SK-N-SH (cell line): Measurements from ENCODE around the gene ZNF487. TPM values are rescaled to one million over a fixed set of nuclear protein-coding genes. Genes with fewer than 3 reads are reported as not detected.

Experiments used
- CTCF ChIA-PET: fragments of 300-600, 350-600 bp; formaldehyde crosslinking; extraction: SDS; loops from one replicate; lab custom pipeline; 2021; lab: Yijun Ruan, JAX
- POLR2A ChIA-PET: fragments of 350-600 bp; sonication (Branson Sonifier 250); formaldehyde crosslinking; extraction: SDS; loops from one replicate; lab custom pipeline; 2020; ENCODE audit warnings: antibody characterized with exemption, inconsistent platforms; lab: Yijun Ruan, JAX
- DNase-seq: peaks from one replicate; pipeline ENCODE4 v3.0.0; 2012
- H2AFZ ChIP-seq: fragments of 200-600 bp; sonication (generic); 2 replicates; pipeline ENCODE4 v1.8.1; 2016; ENCODE audit warnings: antibody characterized with exemption, mild to moderate bottlenecking, low read depth
- H3F3A ChIP-seq: fragments of 200-600 bp; sonication (generic); replicated peaks from 2 replicates; pipeline ENCODE3; 2016; ENCODE audit warnings: antibody characterized with exemption, mild to moderate bottlenecking; ENCODE audit not compliant: insufficient read depth
- H3K27ac ChIP-seq, 2 experiments: fragments of 200-500 bp in 1 of 2; fragments of 200-600 bp in 1 of 2; sonication (Bioruptor generic) in 1 of 2; sonication (generic), shearing (Covaris generic) in 1 of 2; 2 replicates each; pipeline versions ENCODE4 v1.5.1 to v1.6.1; 2014 to 2016; ENCODE audit warnings: low read depth in 2 of 2, inconsistent platforms in 1 of 2, low read length in 1 of 2, mild to moderate bottlenecking in 1 of 2, mixed read lengths in 1 of 2
- H3K27me3 ChIP-seq: fragments of 200-600 bp; sonication (generic), shearing (Covaris generic); 2 replicates; pipeline ENCODE4 v1.6.1; 2016; ENCODE audit warnings: mixed run types; ENCODE audit not compliant: insufficient read depth
- H3K36me3 ChIP-seq, 2 experiments: fragments of 200-500 bp in 1 of 2; fragments of 200-600 bp in 1 of 2; sonication (Bioruptor generic) in 1 of 2; sonication (generic) in 1 of 2; replicated peaks in 1 of 2; 2 replicates each; pipeline versions ENCODE3 to v1.5.1; 2014 to 2016; ENCODE audit warnings: low read length in 1 of 2, mild to moderate bottlenecking in 1 of 2; ENCODE audit not compliant: insufficient read depth in 2 of 2, control insufficient read depth in 1 of 2
- H3K4me1 ChIP-seq, 2 experiments: fragments of 200-500 bp in 1 of 2; fragments of 200-600 bp in 1 of 2; sonication (Bioruptor generic) in 1 of 2; sonication (generic), shearing (Covaris generic) in 1 of 2; 2 replicates each; pipeline versions ENCODE4 v1.5.1 to v1.6.1; 2014 to 2016; ENCODE audit warnings: low read depth in 1 of 2, low read length in 1 of 2, mixed run types in 1 of 2; ENCODE audit not compliant: insufficient read depth in 2 of 2, control insufficient read depth in 1 of 2
- H3K4me2 ChIP-seq: fragments of 200-600 bp; sonication (generic), shearing (Covaris generic); 2 replicates; pipeline ENCODE4 v1.6.1; 2017; ENCODE audit warnings: mixed run types
- H3K4me3 ChIP-seq, 2 experiments: fragments of 200-500 bp in 1 of 2; fragments of 200-600 bp in 1 of 2; sonication (Bioruptor generic) in 1 of 2; sonication (generic), shearing (Covaris generic) in 1 of 2; 2 replicates each; pipeline versions ENCODE4 v1.5.1 to v1.8.1; 2014 to 2016; ENCODE audit warnings: low read depth in 2 of 2, inconsistent platforms in 1 of 2, low read length in 1 of 2, mild to moderate bottlenecking in 1 of 2, mixed read lengths in 1 of 2, moderate library complexity in 1 of 2
- H3K79me2 ChIP-seq: fragments of 200-600 bp; sonication (generic); 2 replicates; pipeline ENCODE4 v1.8.1; 2017; ENCODE audit warnings: mild to moderate bottlenecking; ENCODE audit not compliant: insufficient read depth
- H3K9ac ChIP-seq: fragments of 200-600 bp; sonication (generic); 2 replicates; pipeline ENCODE4 v1.6.1; 2017; ENCODE audit warnings: mixed run types
- H3K9me2 ChIP-seq: fragments of 200-600 bp; sonication (generic); 2 replicates; pipeline ENCODE4 v1.6.1; 2017; ENCODE audit warnings: mixed run types
- H3K9me3 ChIP-seq: fragments of 200-600 bp; sonication (generic); 2 replicates; pipeline ENCODE4 v1.6.1; 2017; ENCODE audit warnings: mixed run types, mild to moderate bottlenecking, moderate library complexity
- H4K20me1 ChIP-seq: fragments of 200-600 bp; sonication (generic); 2 replicates; pipeline ENCODE4 v1.6.1; 2017; ENCODE audit warnings: mild to moderate bottlenecking, mixed run types; ENCODE audit not compliant: insufficient read depth
- CHD2 ChIP-seq: fragments of 150-350 bp; IDR thresholded peaks from 2 replicates; pipeline ENCODE4 v1.6.1; 2018; ENCODE audit warnings: low read length; ENCODE audit not compliant: partially characterized antibody
- FOSL2 ChIP-seq: IDR thresholded peaks from 2 replicates; pipeline ENCODE4 v1.4.0; 2012; ENCODE audit warnings: low read depth, mild to moderate bottlenecking, moderate library complexity, borderline replicate concordance
- FOXJ3 ChIP-seq: sonication (generic); formaldehyde crosslinking; IDR thresholded peaks from 2 replicates; pipeline ENCODE4 v1.5.1; 2020; ENCODE audit warnings: mild to moderate bottlenecking, missing genetic modification reagents
- GATA2 ChIP-seq: sonication (generic); formaldehyde crosslinking; IDR thresholded peaks from 2 replicates; pipeline ENCODE4 v1.5.0; 2020; ENCODE audit warnings: mild to moderate bottlenecking, missing genetic modification reagents
- MEF2A ChIP-seq: IDR thresholded peaks from 2 replicates; pipeline ENCODE4 v1.4.0; 2012; ENCODE audit warnings: low read depth, borderline replicate concordance
- NFIC ChIP-seq: IDR thresholded peaks from 2 replicates; pipeline ENCODE4 v1.4.0; 2012; ENCODE audit warnings: borderline replicate concordance
- POLR2AphosphoS5 ChIP-seq: IDR thresholded peaks from 2 replicates; pipeline ENCODE4 v1.6.1; 2012; ENCODE audit warnings: low read depth, low read length
- RFX5 ChIP-seq: IDR thresholded peaks from 2 replicates; pipeline ENCODE4 v1.6.1; 2012; ENCODE audit warnings: mild to moderate bottlenecking, improper control_type of control experiment, low read length
- SIN3A ChIP-seq: IDR thresholded peaks from 2 replicates; pipeline ENCODE4 v1.6.1; 2012; ENCODE audit warnings: low read depth, mild to moderate bottlenecking, low read length, moderate library complexity, borderline replicate concordance
- YY1 ChIP-seq: IDR thresholded peaks from 2 replicates; pipeline ENCODE4 v1.4.0; 2012; ENCODE audit warnings: low read depth, mild to moderate bottlenecking
- WGBS: methylation state at CpG from one replicate; pipeline ENCODE4 v1.1.6; 2017; ENCODE audit warnings: low lambda C conversion rate; 5-methylcytosine and 5-hydroxymethylcytosine counted together
- polyA plus RNA-seq, 3 experiments: library from polyadenylated mRNA; depleted of rRNA; stranded (reverse); fragments of >200 nt; gene quantifications; 2 replicates each; pipeline ENCODE4 v1.2.3, GENCODE V29; 2012
- TF ChIP-seq, protein P1 (sequence below): fragments of 150-350 bp; IDR thresholded peaks from 2 replicates; pipeline ENCODE4 v1.6.1; 2016; ENCODE audit warnings: mild to moderate bottlenecking, low read depth, low read length
- TF ChIP-seq, protein P2 (sequence below): IDR thresholded peaks from 2 replicates; pipeline ENCODE4 v1.4.0; 2012; ENCODE audit warnings: low read depth, borderline replicate concordance
- TF ChIP-seq, protein P3 (sequence below): IDR thresholded peaks from 2 replicates; pipeline ENCODE4 v1.4.0; 2012; ENCODE audit warnings: low read depth, borderline replicate concordance
- TF ChIP-seq, protein P4 (sequence below): fragments of 200-600 bp; sonication (generic); IDR thresholded peaks from 2 replicates; pipeline ENCODE4 v1.6.1; 2017; ENCODE audit warnings: antibody characterized with exemption, mild to moderate bottlenecking, moderate library complexity
- TF ChIP-seq, protein P5 (sequence below): IDR thresholded peaks from 2 replicates; pipeline ENCODE4 v1.6.1; 2012; ENCODE audit warnings: mild to moderate bottlenecking, low read depth, low read length, moderate library complexity

ZNF487 gene
- polyA plus RNA-seq, 1 of the 3 experiments (the other 2 are of a cell fraction), result 2.7 TPM

DNA sequence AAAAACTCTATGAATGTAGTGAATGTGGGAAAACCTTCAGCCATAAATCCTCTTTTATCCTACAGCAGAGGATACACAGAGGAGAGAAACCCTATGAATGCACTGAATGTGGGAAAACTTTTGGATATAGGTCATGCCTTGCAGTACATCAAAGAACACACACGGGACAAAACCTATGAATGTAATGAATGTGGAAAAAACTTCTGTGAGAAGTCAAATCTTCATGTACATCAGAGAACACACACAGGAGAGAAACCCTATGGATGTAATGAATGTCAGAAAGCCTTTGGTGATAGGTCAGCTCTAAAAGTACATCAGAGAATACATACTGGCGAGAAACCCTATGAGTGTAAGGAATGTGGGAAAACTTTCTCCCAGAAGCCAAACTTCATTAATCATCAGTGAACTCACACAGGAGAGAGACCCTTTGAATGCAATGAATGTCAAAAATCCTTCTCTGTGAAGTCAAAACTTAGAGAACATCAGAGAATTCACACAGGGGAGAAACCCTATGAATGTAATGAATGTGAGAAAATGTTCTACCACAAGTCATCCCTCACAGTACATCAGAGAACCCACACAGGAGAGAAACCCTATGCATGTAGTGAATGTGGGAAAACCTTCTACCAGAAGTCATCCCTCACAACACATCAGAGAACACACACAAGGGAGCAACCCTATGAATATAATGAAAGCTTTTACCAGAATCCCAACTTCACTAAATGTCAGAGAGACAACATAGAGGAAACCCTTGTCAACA lies 45.6 kb downstream of the ZNF487 start:
- no peak for TF ChIP-seq FOXJ3
- TF ChIP-seq, protein P1, sequence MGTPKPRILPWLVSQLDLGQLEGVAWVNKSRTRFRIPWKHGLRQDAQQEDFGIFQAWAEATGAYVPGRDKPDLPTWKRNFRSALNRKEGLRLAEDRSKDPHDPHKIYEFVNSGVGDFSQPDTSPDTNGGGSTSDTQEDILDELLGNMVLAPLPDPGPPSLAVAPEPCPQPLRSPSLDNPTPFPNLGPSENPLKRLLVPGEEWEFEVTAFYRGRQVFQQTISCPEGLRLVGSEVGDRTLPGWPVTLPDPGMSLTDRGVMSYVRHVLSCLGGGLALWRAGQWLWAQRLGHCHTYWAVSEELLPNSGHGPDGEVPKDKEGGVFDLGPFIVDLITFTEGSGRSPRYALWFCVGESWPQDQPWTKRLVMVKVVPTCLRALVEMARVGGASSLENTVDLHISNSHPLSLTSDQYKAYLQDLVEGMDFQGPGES, result no peak
- TF ChIP-seq SIN3A, result no peak
- TF ChIP-seq NFIC, result no peak
- no peak for TF ChIP-seq FOSL2
- DNase-seq, result no peak

DNA sequence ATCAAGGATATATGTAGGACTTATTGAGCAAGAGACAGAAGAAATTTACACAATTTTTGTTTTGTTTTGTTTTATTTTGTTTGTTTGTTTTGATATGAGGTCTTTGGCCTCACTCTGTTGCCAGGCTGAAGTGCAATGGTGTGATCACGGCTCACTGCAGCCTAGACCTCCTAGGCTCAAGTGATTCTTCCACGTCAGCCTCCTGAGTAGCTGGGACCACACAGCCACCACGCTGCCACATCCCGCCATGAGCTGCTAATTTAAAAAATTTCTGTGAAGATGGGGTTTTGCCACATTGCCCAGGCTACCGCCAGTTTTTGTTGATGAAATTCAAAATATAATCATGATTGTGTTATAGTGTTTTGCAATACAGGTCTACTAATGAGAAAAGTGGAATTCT lies 54.9 kb downstream of the ZNF487 start:
- no peaks in the 10 kb centered on the region for H3F3A ChIP-seq
- H3K27ac ChIP-seq, result no peak overlapping the region
- POLR2A ChIA-PET, result no interaction called here
- CTCF ChIA-PET, result no interaction called here
- H3K79me2 ChIP-seq, result no peaks in the 10 kb centered on the region
- no peak overlapping the region for H2AFZ ChIP-seq
- DNase-seq, result no peak
- 36% methylated on average over 5 of the region's 5 CpGs for WGBS
- TF ChIP-seq CHD2 (no peak), POLR2AphosphoS5 (no peak), YY1 (no peak), SIN3A (no peak), GATA2 (CRISPR knock-in tag) (no peak), RFX5 (no peak), MEF2A (no peak)
- TF ChIP-seq, protein P2, sequence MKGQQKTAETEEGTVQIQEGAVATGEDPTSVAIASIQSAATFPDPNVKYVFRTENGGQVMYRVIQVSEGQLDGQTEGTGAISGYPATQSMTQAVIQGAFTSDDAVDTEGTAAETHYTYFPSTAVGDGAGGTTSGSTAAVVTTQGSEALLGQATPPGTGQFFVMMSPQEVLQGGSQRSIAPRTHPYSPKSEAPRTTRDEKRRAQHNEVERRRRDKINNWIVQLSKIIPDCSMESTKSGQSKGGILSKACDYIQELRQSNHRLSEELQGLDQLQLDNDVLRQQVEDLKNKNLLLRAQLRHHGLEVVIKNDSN, result no peak
- TF ChIP-seq, protein P3, sequence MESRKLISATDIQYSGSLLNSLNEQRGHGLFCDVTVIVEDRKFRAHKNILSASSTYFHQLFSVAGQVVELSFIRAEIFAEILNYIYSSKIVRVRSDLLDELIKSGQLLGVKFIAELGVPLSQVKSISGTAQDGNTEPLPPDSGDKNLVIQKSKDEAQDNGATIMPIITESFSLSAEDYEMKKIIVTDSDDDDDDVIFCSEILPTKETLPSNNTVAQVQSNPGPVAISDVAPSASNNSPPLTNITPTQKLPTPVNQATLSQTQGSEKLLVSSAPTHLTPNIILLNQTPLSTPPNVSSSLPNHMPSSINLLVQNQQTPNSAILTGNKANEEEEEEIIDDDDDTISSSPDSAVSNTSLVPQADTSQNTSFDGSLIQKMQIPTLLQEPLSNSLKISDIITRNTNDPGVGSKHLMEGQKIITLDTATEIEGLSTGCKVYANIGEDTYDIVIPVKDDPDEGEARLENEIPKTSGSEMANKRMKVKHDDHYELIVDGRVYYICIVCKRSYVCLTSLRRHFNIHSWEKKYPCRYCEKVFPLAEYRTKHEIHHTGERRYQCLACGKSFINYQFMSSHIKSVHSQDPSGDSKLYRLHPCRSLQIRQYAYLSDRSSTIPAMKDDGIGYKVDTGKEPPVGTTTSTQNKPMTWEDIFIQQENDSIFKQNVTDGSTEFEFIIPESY, result no peak
- TF ChIP-seq, protein P4, sequence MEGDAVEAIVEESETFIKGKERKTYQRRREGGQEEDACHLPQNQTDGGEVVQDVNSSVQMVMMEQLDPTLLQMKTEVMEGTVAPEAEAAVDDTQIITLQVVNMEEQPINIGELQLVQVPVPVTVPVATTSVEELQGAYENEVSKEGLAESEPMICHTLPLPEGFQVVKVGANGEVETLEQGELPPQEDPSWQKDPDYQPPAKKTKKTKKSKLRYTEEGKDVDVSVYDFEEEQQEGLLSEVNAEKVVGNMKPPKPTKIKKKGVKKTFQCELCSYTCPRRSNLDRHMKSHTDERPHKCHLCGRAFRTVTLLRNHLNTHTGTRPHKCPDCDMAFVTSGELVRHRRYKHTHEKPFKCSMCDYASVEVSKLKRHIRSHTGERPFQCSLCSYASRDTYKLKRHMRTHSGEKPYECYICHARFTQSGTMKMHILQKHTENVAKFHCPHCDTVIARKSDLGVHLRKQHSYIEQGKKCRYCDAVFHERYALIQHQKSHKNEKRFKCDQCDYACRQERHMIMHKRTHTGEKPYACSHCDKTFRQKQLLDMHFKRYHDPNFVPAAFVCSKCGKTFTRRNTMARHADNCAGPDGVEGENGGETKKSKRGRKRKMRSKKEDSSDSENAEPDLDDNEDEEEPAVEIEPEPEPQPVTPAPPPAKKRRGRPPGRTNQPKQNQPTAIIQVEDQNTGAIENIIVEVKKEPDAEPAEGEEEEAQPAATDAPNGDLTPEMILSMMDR, result no peak
- TF ChIP-seq, protein P5, sequence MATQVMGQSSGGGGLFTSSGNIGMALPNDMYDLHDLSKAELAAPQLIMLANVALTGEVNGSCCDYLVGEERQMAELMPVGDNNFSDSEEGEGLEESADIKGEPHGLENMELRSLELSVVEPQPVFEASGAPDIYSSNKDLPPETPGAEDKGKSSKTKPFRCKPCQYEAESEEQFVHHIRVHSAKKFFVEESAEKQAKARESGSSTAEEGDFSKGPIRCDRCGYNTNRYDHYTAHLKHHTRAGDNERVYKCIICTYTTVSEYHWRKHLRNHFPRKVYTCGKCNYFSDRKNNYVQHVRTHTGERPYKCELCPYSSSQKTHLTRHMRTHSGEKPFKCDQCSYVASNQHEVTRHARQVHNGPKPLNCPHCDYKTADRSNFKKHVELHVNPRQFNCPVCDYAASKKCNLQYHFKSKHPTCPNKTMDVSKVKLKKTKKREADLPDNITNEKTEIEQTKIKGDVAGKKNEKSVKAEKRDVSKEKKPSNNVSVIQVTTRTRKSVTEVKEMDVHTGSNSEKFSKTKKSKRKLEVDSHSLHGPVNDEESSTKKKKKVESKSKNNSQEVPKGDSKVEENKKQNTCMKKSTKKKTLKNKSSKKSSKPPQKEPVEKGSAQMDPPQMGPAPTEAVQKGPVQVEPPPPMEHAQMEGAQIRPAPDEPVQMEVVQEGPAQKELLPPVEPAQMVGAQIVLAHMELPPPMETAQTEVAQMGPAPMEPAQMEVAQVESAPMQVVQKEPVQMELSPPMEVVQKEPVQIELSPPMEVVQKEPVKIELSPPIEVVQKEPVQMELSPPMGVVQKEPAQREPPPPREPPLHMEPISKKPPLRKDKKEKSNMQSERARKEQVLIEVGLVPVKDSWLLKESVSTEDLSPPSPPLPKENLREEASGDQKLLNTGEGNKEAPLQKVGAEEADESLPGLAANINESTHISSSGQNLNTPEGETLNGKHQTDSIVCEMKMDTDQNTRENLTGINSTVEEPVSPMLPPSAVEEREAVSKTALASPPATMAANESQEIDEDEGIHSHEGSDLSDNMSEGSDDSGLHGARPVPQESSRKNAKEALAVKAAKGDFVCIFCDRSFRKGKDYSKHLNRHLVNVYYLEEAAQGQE, result no peak
- H3K27me3 ChIP-seq, result no peaks in the 10 kb centered on the region
- no peaks in the 10 kb centered on the region for H3K9me2 ChIP-seq
- no peaks in the 10 kb centered on the region for H3K4me1 ChIP-seq
- no peak overlapping the region for H3K4me3 ChIP-seq
- H3K9me3 ChIP-seq, result no peaks in the 10 kb centered on the region
- H3K9ac ChIP-seq, result no peak overlapping the region
- no peaks in the 10 kb centered on the region for H4K20me1 ChIP-seq
- no peaks in the 10 kb centered on the region for H3K36me3 ChIP-seq
- H3K4me2 ChIP-seq, result no peak overlapping the region

More for the DNA sequence above, 45.6 kb downstream of the ZNF487 start:
- no peak overlapping the region for H3K9ac ChIP-seq
- H4K20me1 ChIP-seq, result no peaks in the 10 kb centered on the region
- H3K4me2 ChIP-seq, result no peak overlapping the region
- H3K36me3 ChIP-seq, result peaks cover 0 to 11% of the 10 kb centered on the region in 2 experiments
- no peaks in the 10 kb centered on the region for H3K9me2 ChIP-seq
- ChIA-PET CTCF (no interaction called here), POLR2A (no interaction called here)
- no peak overlapping the region for H3K4me3 ChIP-seq
- no peaks in the 10 kb centered on the region for H3K4me1 ChIP-seq
- H3K27me3 ChIP-seq, result no peaks in the 10 kb centered on the region
- 53% methylated on average over 2 of the region's 2 CpGs for WGBS
- H3F3A ChIP-seq, result peaks cover 7% of the 10 kb centered on the region
- H2AFZ ChIP-seq, result no peak overlapping the region
- H3K9me3 ChIP-seq, result peaks cover 11% of the 10 kb centered on the region
- H3K79me2 ChIP-seq, result no peaks in the 10 kb centered on the region
- no peak overlapping the region for H3K27ac ChIP-seq
